ENCODE results near the gene CYTH4. TPM values are rescaled to one million over a fixed set of nuclear protein-coding genes. Genes with fewer than 3 reads are reported as not detected.
A peak's percentile ranks its signal among the peaks of the same experiment; 100 is the strongest.

CYTH4 gene
- total RNA-seq, 1 donor from 2014 or later: not detected

GRCh38 chr22:37353839-37354238, 71.5 kb downstream of the CYTH4 start:
- DNase-seq (ENCODE audit: low read depth): peak; percentile 95

GRCh38 chr22:37354261-37354660, 72.0 kb downstream of the CYTH4 start:
- no peak for TF ChIP-seq CTCF (conservative IDR thresholded peaks at IDR 0.05; ENCODE audit: low read depth, low read length)
- DNase-seq (ENCODE audit: low read depth): no peak

More at GRCh38 chr22:37353839-37354238, 71.5 kb downstream of the CYTH4 start:
- no peak for TF ChIP-seq CTCF (conservative IDR thresholded peaks at IDR 0.05; ENCODE audit: low read depth, low read length)
- H3K4me3 ChIP-seq (ENCODE audit: low read depth, low read length): no peak overlapping the region

GRCh38 chr22:37354670-37355069, 72.4 kb downstream of the CYTH4 start:
- H3K4me3 ChIP-seq (ENCODE audit: low read depth, low read length): no peak overlapping the region
- no peak for TF ChIP-seq CTCF (conservative IDR thresholded peaks at IDR 0.05; ENCODE audit: low read depth, low read length)
- no peak for DNase-seq (ENCODE audit: low read depth)

More at GRCh38 chr22:37354261-37354660, 72.0 kb downstream of the CYTH4 start:
- H3K4me3 ChIP-seq (ENCODE audit: low read depth, low read length): no peak overlapping the region

GRCh38 chr22:37355174-37355573, 72.9 kb downstream of the CYTH4 start:
- no peak for TF ChIP-seq CTCF (conservative IDR thresholded peaks at IDR 0.05; ENCODE audit: low read depth, low read length)
- no peak for DNase-seq (ENCODE audit: low read depth)
- H3K4me3 ChIP-seq (ENCODE audit: low read depth, low read length): no peak overlapping the region

GRCh38 chr22:37356922-37357321, 74.6 kb downstream of the CYTH4 start:
- no peak overlapping the region for H3K4me3 ChIP-seq (ENCODE audit: low read depth, low read length)
- DNase-seq (ENCODE audit: low read depth): no peak
- TF ChIP-seq CTCF (conservative IDR thresholded peaks at IDR 0.05; ENCODE audit: low read depth, low read length): no peak

GRCh38 chr22:37357446-37358075, 75.3 kb downstream of the CYTH4 start:
- TF ChIP-seq CTCF (conservative IDR thresholded peaks at IDR 0.05; ENCODE audit: low read depth, low read length): no peak
- DNase-seq (ENCODE audit: low read depth): no peak
- H3K4me3 ChIP-seq (ENCODE audit: low read depth, low read length): no peak overlapping the region

- TF ChIP-seq CTCF (conservative IDR thresholded peaks at IDR 0.05; ENCODE audit: low read depth, low read length): no peak
- DNase-seq (ENCODE audit: low read depth): no peak
- no peak overlapping the region for H3K4me3 ChIP-seq (ENCODE audit: low read depth, low read length)
Observed at GRCh38 chr22:37358386-37358785, 76.1 kb downstream of the CYTH4 start.
